SK-N-SH (cell line): Measurements from ENCODE around the gene MEF2D. TPM values are rescaled to one million over a fixed set of nuclear protein-coding genes. Genes with fewer than 3 reads are reported as not detected.

Source experiments
- CTCF ChIA-PET: fragments of 300-600, 350-600 bp; formaldehyde crosslinking; extraction: SDS; loops from one replicate; lab custom pipeline; 2021; lab: Yijun Ruan, JAX
- POLR2A ChIA-PET: fragments of 350-600 bp; sonication (Branson Sonifier 250); formaldehyde crosslinking; extraction: SDS; loops from one replicate; lab custom pipeline; 2020; ENCODE audit warnings: antibody characterized with exemption, inconsistent platforms; lab: Yijun Ruan, JAX
- DNase-seq: peaks from one replicate; pipeline ENCODE4 v3.0.0; 2012
- H2AFZ ChIP-seq: fragments of 200-600 bp; sonication (generic); 2 replicates; pipeline ENCODE4 v1.8.1; 2016; ENCODE audit warnings: antibody characterized with exemption, mild to moderate bottlenecking, low read depth
- H3F3A ChIP-seq: fragments of 200-600 bp; sonication (generic); replicated peaks from 2 replicates; pipeline ENCODE3; 2016; ENCODE audit warnings: antibody characterized with exemption, mild to moderate bottlenecking; ENCODE audit not compliant: insufficient read depth
- H3K27ac ChIP-seq, 2 experiments: fragments of 200-500 bp in 1 of 2; fragments of 200-600 bp in 1 of 2; sonication (Bioruptor generic) in 1 of 2; sonication (generic), shearing (Covaris generic) in 1 of 2; 2 replicates each; pipeline versions ENCODE4 v1.5.1 to v1.6.1; 2014 to 2016; ENCODE audit warnings: low read depth in 2 of 2, inconsistent platforms in 1 of 2, low read length in 1 of 2, mild to moderate bottlenecking in 1 of 2, mixed read lengths in 1 of 2
- H3K27me3 ChIP-seq: fragments of 200-600 bp; sonication (generic), shearing (Covaris generic); 2 replicates; pipeline ENCODE4 v1.6.1; 2016; ENCODE audit warnings: mixed run types; ENCODE audit not compliant: insufficient read depth
- H3K36me3 ChIP-seq, 2 experiments: fragments of 200-500 bp in 1 of 2; fragments of 200-600 bp in 1 of 2; sonication (Bioruptor generic) in 1 of 2; sonication (generic) in 1 of 2; replicated peaks in 1 of 2; 2 replicates each; pipeline versions ENCODE3 to v1.5.1; 2014 to 2016; ENCODE audit warnings: low read length in 1 of 2, mild to moderate bottlenecking in 1 of 2; ENCODE audit not compliant: insufficient read depth in 2 of 2, control insufficient read depth in 1 of 2
- H3K4me1 ChIP-seq, 2 experiments: fragments of 200-500 bp in 1 of 2; fragments of 200-600 bp in 1 of 2; sonication (Bioruptor generic) in 1 of 2; sonication (generic), shearing (Covaris generic) in 1 of 2; 2 replicates each; pipeline versions ENCODE4 v1.5.1 to v1.6.1; 2014 to 2016; ENCODE audit warnings: low read depth in 1 of 2, low read length in 1 of 2, mixed run types in 1 of 2; ENCODE audit not compliant: insufficient read depth in 2 of 2, control insufficient read depth in 1 of 2
- H3K4me2 ChIP-seq: fragments of 200-600 bp; sonication (generic), shearing (Covaris generic); 2 replicates; pipeline ENCODE4 v1.6.1; 2017; ENCODE audit warnings: mixed run types
- H3K4me3 ChIP-seq, 2 experiments: fragments of 200-500 bp in 1 of 2; fragments of 200-600 bp in 1 of 2; sonication (Bioruptor generic) in 1 of 2; sonication (generic), shearing (Covaris generic) in 1 of 2; 2 replicates each; pipeline versions ENCODE4 v1.5.1 to v1.8.1; 2014 to 2016; ENCODE audit warnings: low read depth in 2 of 2, inconsistent platforms in 1 of 2, low read length in 1 of 2, mild to moderate bottlenecking in 1 of 2, mixed read lengths in 1 of 2, moderate library complexity in 1 of 2
- H3K79me2 ChIP-seq: fragments of 200-600 bp; sonication (generic); 2 replicates; pipeline ENCODE4 v1.8.1; 2017; ENCODE audit warnings: mild to moderate bottlenecking; ENCODE audit not compliant: insufficient read depth
- H3K9ac ChIP-seq: fragments of 200-600 bp; sonication (generic); 2 replicates; pipeline ENCODE4 v1.6.1; 2017; ENCODE audit warnings: mixed run types
- H3K9me2 ChIP-seq: fragments of 200-600 bp; sonication (generic); 2 replicates; pipeline ENCODE4 v1.6.1; 2017; ENCODE audit warnings: mixed run types
- H3K9me3 ChIP-seq: fragments of 200-600 bp; sonication (generic); 2 replicates; pipeline ENCODE4 v1.6.1; 2017; ENCODE audit warnings: mixed run types, mild to moderate bottlenecking, moderate library complexity
- H4K20me1 ChIP-seq: fragments of 200-600 bp; sonication (generic); 2 replicates; pipeline ENCODE4 v1.6.1; 2017; ENCODE audit warnings: mild to moderate bottlenecking, mixed run types; ENCODE audit not compliant: insufficient read depth
- CHD2 ChIP-seq: fragments of 150-350 bp; IDR thresholded peaks from 2 replicates; pipeline ENCODE4 v1.6.1; 2018; ENCODE audit warnings: low read length; ENCODE audit not compliant: partially characterized antibody
- FOSL2 ChIP-seq: IDR thresholded peaks from 2 replicates; pipeline ENCODE4 v1.4.0; 2012; ENCODE audit warnings: low read depth, mild to moderate bottlenecking, moderate library complexity, borderline replicate concordance
- IRF3 ChIP-seq: fragments of 150-350 bp; IDR thresholded peaks from 2 replicates; pipeline ENCODE4 v1.6.1; 2016; ENCODE audit warnings: mild to moderate bottlenecking, low read depth, low read length
- JUND ChIP-seq: IDR thresholded peaks from 2 replicates; pipeline ENCODE4 v1.4.0; 2012
- MEF2A ChIP-seq: IDR thresholded peaks from 2 replicates; pipeline ENCODE4 v1.4.0; 2012; ENCODE audit warnings: low read depth, borderline replicate concordance
- MXI1 ChIP-seq: IDR thresholded peaks from 2 replicates; pipeline ENCODE4 v1.6.1; 2012; ENCODE audit warnings: mild to moderate bottlenecking, low read depth, low read length, improper control_type of control experiment
- NFIC ChIP-seq: IDR thresholded peaks from 2 replicates; pipeline ENCODE4 v1.4.0; 2012; ENCODE audit warnings: borderline replicate concordance
- PBX3 ChIP-seq: IDR thresholded peaks from 2 replicates; pipeline ENCODE4; 2012
- POLR2AphosphoS5 ChIP-seq: IDR thresholded peaks from 2 replicates; pipeline ENCODE4 v1.6.1; 2012; ENCODE audit warnings: low read depth, low read length
- RAD21 ChIP-seq: IDR thresholded peaks from 2 replicates; pipeline ENCODE4 v1.6.1; 2012; ENCODE audit warnings: mild to moderate bottlenecking, low read length
- RFX5 ChIP-seq: IDR thresholded peaks from 2 replicates; pipeline ENCODE4 v1.6.1; 2012; ENCODE audit warnings: mild to moderate bottlenecking, improper control_type of control experiment, low read length
- RXRA ChIP-seq: IDR thresholded peaks from 2 replicates; pipeline ENCODE4 v1.4.0; 2012; ENCODE audit warnings: low read depth, mild to moderate bottlenecking, borderline replicate concordance
- SIN3A ChIP-seq: IDR thresholded peaks from 2 replicates; pipeline ENCODE4 v1.6.1; 2012; ENCODE audit warnings: low read depth, mild to moderate bottlenecking, low read length, moderate library complexity, borderline replicate concordance
- SMC3 ChIP-seq: IDR thresholded peaks from 2 replicates; pipeline ENCODE4 v1.6.1; 2012; ENCODE audit warnings: low read depth, low read length, improper control_type of control experiment
- TAF1 ChIP-seq: IDR thresholded peaks from 2 replicates; pipeline ENCODE4 v1.6.1; 2012; ENCODE audit warnings: low read depth, mild to moderate bottlenecking, low read length, moderate library complexity, borderline replicate concordance
- YY1 ChIP-seq: IDR thresholded peaks from 2 replicates; pipeline ENCODE4 v1.4.0; 2012; ENCODE audit warnings: low read depth, mild to moderate bottlenecking
- ZBTB33 ChIP-seq: IDR thresholded peaks from 2 replicates; pipeline ENCODE4 v1.4.0; 2012; ENCODE audit warnings: low read depth, borderline replicate concordance
- WGBS: methylation state at CpG from one replicate; pipeline ENCODE4 v1.1.6; 2017; ENCODE audit warnings: low lambda C conversion rate; 5-methylcytosine and 5-hydroxymethylcytosine counted together
- polyA plus RNA-seq, 3 experiments: library from polyadenylated mRNA; depleted of rRNA; stranded (reverse); fragments of >200 nt; gene quantifications; 2 replicates each; pipeline ENCODE4 v1.2.3, GENCODE V29; 2012

MEF2D gene
- polyA plus RNA-seq, 1 of the 3 experiments (the other 2 are of a cell fraction) = 14.3 TPM

- H3K27ac ChIP-seq = peak overlapping the region; percentile 98 to 100
- no peak for DNase-seq
- ChIA-PET POLR2A (interaction anchor here (1.2 kb wide), 1 partner anchor 45 kb away, joined by 3 read pairs; no protein-coding TSS in a partner anchor), CTCF (interaction anchor here (0.6 to 7.3 kb wide), 10 partner anchors 14 to 157 kb away, joined by 3 to 47 read pairs (median 5); no protein-coding TSS in a partner anchor)
- no peaks in the 10 kb centered on the region for H3K9me2 ChIP-seq
- no peaks in the 10 kb centered on the region for H3K27me3 ChIP-seq
- H2AFZ ChIP-seq = no peak overlapping the region
- H3K4me2 ChIP-seq = peak overlapping the region; percentile 94
- no peaks in the 10 kb centered on the region for H3K36me3 ChIP-seq
- 70% methylated on average over 1 of the region's 1 CpG for WGBS
- H3F3A ChIP-seq = peaks cover 32% of the 10 kb centered on the region
- H3K9me3 ChIP-seq = no peaks in the 10 kb centered on the region
- peaks cover 23% of the 10 kb centered on the region for H4K20me1 ChIP-seq
- peaks cover 45 to 62% of the 10 kb centered on the region in 2 experiments for H3K4me1 ChIP-seq
- H3K79me2 ChIP-seq = peaks cover 39% of the 10 kb centered on the region
- peak overlapping the region; percentile 77 for H3K9ac ChIP-seq
- H3K4me3 ChIP-seq = no peak overlapping the region
- no peak for TF ChIP-seq MEF2A
- no peak for TF ChIP-seq CHD2
- no peak for TF ChIP-seq SMC3
- no peak for TF ChIP-seq ZBTB33
- no peak for TF ChIP-seq FOSL2
- no peak for TF ChIP-seq TAF1
These were observed 1.9 kb upstream of the MEF2D start for GRCh38 chr1:156502391-156502893.

GRCh38 chr1:156500793-156501506 is 375 bp upstream of the MEF2D start:
- ChIA-PET CTCF (interaction anchor here (0.6 to 7.3 kb wide), 25 partner anchors 12 to 678 kb away, joined by 3 to 47 read pairs (median 5); no protein-coding TSS in a partner anchor), POLR2A (interaction anchor here (0.8 to 1.6 kb wide), 8 partner anchors 12 to 654 kb away, joined by 3 to 14 read pairs (median 3); no protein-coding TSS in a partner anchor)
- Histone ChIP-seq H3K79me2 (peaks cover 54% of the 10 kb centered on the region), H3K9me2 (no peaks in the 10 kb centered on the region), H3F3A (peaks cover 32% of the 10 kb centered on the region), H3K4me1 (peaks cover 59 to 76% of the 10 kb centered on the region in 2 experiments), H3K9me3 (no peaks in the 10 kb centered on the region), H2AFZ (peak overlapping the region; percentile 63), H3K36me3 (no peaks in the 10 kb centered on the region), H3K27ac (peak overlapping the region; percentile 98 to 100), H3K27me3 (no peaks in the 10 kb centered on the region), H3K4me2 (peak overlapping the region; percentile 94), H4K20me1 (peaks cover 38% of the 10 kb centered on the region), H3K9ac (peak overlapping the region; percentile 99), H3K4me3 (peak overlapping the region; percentile 89 to 97)
- under 1% methylated on average over 31 of the region's 57 CpGs for WGBS
- DNase-seq = peak; percentile 99
- TF ChIP-seq RXRA (peak; percentile 50; the same call in 1 of the 2 replicates), RAD21 (peak; percentile 35), YY1 (0 out of 2 replicates have a peak, but pooled peaks have one; percentile 44), MEF2A (no peak; the same call in 1 of the 2 replicates), NFIC (0 out of 2 replicates have a peak, but pooled peaks have one; percentile 35), POLR2AphosphoS5 (peak; percentile 73), ZBTB33 (no peak), JUND (no peak), IRF3 (0 out of 2 replicates have a peak, but pooled peaks have one; percentile 8), RFX5 (no peak), MXI1 (peak; percentile 60), FOSL2 (no peak), TAF1 (peak; percentile 66; the same call in 1 of the 2 replicates), SIN3A (no peak; the same call in 1 of the 2 replicates), PBX3 (peak; percentile 97), SMC3 (peak; percentile 29; the same call in 1 of the 2 replicates)
